LHCN-M2 (cell line): Measurements from ENCODE around the gene HES6. TPM values are rescaled to one million over a fixed set of nuclear protein-coding genes. Genes with fewer than 3 reads are reported as not detected.

ENCODE experiments used
- DNase-seq: peaks from one replicate; pipeline ENCODE4 v3.0.0-alpha.2; 2012; ENCODE audit warnings: low read depth
- total RNA-seq: library from RNA; depleted of rRNA; stranded (reverse); fragments of >200 nt; gene quantifications from 2 replicates; pipeline ENCODE4 v1.2.3, GENCODE V29; 2014

HES6 gene
- total RNA-seq, 1 experiment from 2014 or later = 21.9 TPM

DNA sequence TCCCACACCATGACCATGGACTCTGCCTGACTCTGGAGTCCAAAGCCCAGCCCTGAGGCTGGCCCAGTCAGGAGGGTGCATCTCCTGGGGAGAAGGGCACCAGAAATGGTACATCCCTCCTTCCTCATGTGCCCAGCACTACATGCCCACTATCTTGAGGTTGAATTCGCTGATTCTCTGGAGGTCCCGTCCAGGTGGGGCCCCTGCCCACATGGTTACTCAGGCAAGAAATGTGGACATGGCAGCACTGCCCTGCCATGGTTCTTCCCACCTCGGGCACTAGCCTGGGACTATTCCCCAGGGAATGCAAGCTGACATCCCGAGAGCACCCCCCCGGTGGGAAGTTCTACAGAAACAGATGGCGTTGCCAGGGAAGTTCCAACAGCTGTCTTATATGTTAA is 15.3 kb upstream of the HES6 start:
- peak; percentile 32 for DNase-seq

DNA sequence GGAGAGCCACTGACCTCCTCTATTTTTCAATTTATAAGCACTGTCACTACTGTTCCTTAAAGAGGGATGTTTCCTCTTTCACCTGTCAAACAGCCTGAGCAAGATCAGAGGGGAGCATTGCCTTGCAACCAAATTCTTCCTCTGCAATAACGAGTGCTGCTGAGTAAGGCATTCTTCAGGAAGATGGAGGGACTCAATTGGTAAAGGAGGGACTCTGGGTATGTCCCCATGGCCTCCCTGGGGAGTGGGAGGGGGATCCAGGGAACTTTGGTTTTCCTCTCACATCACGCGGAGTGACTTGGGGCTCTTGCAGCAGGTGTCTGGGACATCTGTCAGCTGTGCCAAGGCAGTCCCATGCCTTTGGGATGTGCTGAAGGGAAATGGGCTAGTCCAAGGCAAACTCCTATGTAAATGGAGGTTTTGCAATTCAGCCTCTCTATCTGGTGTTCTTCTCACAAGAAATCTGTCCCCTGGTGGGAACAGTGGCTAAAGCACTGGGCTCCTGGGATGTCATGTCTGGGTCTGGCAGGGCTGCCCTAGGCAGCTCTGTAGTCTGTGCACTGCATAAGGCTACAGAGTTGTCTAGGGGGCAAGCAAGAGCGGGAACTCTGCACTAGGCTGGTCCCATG is 14.4 kb upstream of the HES6 start:
- DNase-seq = no peak

DNA sequence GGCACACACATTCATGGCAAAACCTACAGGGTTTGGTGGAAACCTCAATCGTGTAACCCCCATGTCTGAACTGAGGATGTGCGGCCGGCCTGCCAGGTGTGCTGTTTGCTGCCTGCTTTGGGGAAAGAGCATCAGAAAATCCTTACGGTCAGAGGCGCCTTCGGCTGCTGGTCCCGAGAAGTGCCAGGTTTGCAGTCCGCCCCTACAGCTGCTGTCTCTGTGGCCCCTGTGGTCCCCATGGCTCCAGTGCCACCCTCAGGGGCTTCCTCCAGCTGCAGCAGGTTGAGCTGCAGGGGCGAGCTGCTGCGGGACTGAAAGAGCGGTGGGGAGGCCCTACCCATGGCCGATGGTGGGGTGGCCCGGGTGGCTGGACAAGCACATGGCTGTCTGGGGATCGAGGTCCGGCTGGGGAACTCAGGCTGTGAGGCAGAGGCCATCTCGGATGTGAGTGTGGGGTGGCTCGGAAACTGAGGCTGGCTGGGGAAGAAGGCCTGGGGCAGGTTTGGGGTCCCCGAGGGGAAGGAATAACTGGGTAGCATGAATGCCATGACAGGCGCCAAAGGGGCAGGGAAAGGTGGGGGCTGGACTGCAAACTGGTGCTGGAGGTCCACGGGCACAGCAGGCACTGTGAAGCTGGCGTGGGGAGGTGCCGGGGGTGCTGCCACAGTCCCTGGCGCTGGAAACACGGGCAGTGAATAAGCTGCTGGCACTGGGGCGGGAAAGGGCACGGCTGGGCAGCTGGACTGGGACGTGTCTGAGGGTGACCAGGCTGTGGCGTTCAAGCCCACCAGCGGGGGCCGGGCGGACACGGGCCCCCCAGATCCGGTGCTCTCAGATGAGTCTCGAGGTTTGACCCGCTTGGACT is 13.2 kb upstream of the HES6 start:
- no peak for DNase-seq

DNA sequence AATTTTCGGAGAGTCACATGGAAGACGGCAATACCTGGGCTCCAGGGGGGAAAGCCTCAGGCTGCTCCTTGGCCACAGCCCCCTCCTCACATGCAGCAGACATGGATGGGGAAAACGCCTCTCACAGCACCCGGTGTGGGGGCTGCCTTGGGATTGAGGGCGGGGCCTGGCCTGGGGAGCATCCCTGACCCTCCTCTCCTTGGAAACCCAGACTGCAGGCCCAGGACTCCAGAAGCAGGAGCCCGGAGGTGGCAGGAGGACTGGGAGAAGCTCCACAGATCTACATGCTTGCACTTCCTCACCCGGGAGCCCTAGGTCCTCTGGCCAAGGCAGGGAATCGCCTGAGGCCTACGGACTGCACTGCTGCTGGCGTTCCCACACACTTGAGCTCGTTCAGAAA is 12.1 kb upstream of the HES6 start:
- DNase-seq = no peak

DNA sequence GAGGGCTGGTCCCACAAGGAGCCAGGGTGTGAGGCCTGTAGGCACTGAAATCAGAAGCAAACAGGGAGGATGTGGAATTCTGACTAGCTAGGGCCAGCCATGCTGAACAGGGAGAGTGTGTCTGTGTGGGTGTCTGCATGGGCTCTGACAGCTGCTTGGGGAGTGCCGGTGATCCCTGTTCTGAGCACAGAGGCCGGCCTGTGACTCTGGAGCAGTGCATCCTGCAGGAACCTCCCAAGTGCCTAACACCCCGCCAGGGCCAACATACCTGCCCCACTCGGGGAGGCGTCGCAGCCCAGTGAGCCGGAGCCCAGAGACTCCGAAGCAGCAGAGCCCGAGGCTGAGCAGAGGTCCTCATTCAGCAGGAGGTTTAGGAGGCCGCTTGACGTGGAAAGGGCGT is 11.5 kb upstream of the HES6 start:
- no peak for DNase-seq

DNA sequence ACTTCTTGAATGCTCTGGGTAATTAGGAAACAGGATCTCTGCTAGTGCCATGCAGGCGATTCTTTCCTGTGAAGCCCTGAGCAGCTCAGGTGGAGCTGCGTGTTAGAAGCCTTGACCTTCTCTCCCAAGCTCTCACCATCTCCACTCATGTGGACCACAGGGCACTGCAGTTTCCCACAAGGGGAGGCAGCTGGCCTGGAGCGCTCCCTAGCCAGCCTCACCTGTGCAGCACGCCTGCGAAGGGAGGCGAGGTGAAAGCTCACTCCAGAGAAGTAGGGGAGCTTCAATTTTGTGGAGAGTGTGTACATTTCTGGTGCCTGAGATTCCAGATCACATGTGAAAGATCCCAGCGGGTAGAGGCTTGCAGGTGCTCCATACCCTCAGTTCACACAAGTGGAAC is 11.1 kb upstream of the HES6 start:
- no peak for DNase-seq

DNA sequence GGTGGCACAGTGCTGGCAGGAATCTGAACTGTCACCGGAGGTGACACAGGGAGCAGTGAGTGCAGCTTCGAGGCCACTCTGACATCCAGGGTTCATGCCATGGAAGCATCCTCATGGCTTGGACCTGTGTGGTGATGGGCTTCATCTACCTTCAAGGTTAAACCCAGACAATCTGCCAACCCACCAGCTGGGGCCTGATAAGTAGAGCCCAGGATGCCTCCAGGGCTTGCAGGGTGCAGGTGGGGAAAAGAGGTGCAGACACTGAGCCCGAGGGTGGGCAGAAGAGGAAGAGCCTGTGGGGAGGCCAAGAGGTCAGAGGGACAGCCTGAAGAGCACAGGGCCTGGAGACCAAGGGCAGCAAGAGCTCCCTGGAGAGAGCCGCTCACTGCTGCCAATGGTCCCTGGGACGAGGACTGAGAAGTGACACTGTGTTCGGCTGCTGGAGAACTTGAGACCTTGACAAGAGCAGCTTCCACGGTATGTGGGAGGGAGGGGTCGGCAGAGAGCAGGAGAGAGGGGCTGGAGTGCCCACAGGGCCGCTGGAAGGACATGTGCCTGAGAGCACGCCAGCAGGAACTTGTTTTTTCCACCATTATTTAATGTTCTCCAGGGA is 8.1 kb upstream of the HES6 start:
- no peak for DNase-seq

DNA sequence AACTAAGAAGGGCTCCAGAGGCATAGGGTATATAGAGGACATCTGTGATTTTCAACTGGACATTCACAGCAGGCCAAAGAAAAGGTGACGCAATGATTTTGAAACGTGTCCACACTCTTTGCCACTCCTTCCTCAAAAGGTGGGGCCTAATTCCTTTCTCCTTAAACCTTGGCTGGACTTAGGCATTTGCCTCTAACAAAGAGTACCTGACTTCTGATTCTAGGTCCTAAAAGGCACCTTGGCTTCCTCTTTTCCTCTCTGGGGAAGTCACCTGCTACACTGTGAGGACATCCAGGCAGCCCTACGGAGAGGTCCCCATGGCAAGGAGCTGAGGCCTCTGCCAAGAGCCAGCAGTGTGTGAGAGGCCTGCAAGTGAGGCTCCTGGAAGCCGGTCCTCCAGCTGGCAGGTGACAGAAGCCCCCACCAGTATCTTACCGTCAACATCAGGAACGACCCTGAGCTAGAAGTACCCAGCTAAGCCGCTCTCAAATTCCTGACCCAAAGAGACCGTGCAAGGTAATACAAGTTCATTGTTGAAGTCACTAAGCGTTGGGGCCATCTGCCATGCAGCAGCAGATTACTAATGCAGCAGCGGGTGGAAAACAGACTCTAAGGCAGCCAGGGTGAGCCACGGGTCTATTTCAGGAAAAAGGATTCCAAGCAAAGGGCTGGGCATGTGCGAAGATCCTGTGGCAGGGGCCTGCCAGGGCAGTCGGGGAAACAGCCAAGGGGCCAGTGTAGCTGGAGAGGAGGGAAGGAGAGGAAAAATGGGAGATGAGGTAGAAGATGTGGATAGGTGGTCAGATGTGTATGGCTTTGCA is 7.4 kb upstream of the HES6 start:
- no peak for DNase-seq

DNA sequence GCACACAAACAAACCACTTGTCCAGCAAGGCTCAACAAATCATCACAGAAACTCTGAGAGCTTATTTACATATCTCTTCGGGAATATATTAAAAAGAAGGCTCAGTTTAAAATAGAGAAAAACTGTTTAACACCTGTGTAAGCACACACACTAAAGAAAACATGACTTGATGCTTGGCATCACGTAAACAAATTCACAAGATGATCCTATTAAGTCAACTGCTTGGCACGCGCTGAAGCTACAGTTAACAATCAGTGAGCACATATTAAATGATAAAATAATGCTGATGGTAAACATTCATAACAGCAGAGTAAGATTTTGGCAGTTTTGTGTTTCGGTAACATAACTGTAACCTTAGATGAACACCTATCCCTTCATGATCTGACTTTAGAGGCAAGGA is 4.3 kb upstream of the HES6 start:
- DNase-seq = no peak

DNA sequence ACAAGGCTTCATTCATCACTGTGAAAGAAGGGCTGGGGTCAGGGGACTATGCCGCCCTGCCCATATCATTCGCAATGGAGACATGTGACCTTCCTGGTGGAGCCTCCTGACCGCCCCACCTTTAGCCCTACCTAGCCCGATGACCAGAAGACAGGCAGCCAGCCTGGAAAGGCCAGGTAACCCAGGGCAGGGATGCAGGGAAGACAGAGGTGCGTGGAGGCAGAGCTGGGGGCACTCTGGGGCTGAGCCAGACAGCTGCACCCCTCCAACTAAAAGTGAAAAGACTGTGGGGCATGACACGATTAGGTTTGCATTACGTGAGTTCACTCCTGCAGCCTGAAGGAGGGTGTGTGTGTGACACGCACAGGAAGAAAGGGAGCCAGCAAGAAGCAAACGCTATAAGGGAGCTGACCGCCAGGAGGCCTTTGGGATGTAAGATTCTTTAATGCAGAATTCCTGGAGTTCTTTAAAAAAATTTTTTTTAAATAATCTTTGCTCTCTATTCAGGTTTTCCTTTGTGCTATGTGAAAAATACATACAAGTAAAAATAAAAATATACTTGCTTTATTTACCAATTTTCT is 3.7 kb upstream of the HES6 start:
- no peak for DNase-seq

DNA sequence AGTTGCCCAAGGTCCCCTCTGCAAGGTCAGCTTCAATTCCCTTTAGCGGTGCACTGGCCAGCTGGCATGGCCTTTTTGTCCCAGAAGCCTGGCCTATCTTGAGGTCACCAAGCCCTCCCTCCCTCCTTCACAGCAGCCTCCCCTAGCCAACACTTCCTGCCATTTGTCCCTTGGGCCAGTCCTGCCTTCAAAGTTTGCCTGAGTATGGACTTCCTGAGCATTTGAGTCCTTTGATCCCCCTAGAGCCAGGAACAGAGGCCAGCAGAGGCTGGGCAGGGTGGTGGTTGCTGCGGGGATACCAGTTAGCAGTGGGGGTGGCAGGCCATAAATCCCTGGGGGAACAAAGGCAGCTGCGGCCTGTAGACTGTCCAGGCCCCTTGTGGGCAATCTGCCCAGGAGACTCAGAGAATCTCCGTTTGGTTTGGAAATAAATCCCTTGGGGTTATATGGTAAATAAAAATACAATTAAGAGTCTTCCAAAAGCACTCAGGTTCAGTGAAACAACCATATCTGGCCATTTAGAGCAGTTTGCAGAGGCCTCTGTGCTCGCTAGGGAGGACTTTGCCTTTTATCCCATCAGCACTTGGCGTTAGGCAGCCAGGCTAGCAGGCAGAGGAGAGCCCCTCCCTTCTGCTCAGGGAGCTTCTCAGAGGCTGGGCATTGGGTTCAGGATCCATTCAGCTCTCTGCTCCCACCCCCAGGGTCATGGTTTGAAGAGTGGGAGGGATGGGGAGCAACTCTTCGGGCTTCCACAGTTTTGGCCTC is 3.1 kb upstream of the HES6 start:
- peak; percentile 71 for DNase-seq

DNA sequence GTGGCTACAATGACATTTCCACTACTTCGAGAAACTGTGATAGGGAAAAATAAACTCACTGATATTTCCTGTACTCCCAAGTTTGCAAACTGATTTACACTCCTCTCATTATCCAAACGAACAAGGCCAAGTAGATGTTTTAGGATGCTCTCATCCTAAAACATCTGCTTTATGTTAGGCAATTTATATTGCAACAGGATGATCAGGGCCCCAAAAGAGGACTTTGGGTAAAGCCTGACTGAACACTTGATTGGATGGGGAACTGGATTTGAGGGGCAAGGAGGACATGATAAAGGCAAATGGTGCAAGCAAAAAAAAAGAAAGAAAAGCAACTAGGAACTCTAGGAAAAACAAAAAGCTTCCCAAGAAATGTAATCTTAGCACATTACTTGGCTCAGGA is 2.1 kb upstream of the HES6 start:
- no peak for DNase-seq

DNA sequence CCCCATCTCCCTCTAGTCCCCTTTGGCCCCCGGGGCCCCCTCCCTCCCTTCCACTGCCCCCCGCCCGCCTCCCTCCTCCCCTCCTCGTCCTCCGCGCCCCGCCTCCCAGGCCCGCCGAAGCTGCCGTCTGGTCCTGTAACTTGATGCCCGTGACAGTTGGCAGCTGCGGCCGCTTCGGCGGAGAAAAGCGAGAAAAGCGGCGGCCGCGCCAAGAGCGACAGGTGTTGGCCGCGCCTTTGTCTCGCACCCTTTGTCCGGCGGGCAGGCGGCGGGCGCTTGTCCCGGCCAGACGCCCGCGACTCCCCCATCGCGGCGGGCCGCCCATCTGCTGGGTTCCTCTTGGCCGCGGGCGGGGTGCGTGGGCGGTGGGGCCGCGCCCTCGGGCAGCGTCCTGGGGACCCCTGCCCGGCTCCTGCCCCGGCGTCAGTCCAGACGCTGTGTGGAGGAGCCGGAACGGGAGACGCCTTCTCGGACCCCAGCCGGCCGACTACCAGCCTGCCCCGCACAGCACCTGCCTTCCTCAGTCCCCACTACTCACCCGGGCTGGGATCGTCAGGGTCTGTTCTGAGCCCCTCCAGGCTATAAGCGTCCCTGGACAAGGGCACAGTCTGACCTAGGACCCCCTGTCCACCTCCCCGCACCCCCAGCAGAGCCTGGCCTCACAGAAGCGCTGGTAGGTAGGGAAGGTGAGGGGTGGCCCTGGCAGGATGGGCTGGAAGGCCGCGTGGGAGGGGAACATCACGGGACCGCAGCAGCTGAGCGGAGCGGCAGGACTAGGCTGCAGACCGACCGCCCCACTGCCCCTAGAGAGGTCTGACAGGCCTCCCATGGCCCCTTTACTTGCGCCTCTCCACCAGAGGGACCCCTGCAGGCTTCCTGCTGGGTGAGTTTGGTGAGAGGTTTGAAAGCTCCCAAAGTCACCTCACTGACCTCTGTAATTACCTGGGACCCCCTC is 1.2 kb upstream of the HES6 start:
- peak; percentile 79 for DNase-seq

DNA sequence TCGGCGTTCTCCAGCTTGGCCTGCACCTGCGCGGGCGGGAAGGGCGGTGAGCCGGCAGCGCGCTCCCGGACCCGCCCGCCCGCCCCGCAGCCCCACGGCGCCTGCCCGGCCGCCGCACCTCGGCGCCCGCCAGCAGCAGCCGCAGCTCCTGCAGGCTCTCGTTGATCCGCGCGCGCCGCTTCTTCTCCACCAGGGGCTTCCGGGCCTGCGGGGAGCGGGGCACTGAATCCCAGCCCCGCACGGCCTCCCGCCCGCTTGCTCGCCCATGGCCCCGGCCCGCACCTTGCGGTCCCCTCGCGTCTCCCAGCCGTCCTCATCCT is 335 bp downstream of the HES6 start:
- DNase-seq = no peak

DNA sequence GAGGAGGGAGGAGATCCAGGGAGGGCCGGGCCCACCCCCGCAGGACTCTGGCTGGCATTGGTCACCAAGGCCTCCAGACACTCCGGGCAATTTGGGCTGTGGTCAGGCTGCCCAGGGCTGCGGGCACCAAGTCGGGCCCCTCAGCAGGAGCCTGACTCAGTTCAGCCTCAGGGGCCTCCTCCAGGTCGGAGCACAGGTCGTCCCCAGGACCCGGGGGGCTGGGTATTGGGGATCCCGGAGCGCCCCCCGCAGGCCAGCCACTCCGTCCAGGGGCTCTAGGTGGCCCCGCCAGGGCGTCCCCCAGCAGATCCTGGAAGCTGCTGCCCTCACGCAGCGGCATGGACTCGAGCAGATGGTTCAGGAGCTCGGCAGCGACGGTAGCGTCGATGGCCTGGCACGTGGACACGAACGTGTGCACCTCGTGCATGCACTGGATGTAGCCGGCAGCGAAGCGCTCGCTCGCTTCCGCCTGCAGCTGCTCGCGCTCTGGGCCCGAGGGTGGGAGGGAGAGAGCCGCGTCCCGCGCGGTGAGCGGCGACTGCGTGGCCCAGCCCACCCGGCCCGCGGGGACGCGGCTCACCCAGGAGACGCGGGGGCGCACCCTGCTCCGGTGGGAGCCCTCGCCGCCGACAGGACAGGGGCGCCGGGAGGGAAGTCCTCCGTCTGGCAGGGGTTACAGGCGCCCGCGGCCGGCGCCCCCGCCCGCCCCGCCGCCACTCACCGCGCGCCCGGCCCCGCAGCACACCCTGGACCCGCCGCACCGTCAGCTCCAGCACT is 884 bp downstream of the HES6 start:
- no peak for DNase-seq

DNA sequence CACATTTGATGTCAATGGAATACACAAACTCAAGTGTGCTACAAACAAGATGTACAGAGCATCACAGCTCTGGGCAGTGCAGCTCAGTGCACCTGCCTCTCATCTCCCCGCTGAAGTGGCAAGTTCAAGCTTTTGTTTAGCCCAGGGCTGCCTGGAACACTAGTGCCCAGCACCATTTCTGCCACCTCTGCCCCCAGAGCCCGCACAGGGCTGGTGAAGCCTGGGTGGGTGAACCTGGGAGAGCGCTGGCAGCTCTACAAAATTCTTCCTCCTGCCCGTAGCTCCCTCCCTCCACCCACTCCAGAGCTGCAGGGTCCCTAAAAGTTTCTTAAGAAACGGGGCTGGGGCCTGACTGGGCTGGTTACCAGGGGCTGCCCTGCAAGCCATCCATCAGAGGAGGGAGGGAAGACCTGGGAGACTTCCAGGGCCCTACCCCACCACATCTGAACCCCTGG is 1.5 kb downstream of the HES6 start:
- DNase-seq = no peak

DNA sequence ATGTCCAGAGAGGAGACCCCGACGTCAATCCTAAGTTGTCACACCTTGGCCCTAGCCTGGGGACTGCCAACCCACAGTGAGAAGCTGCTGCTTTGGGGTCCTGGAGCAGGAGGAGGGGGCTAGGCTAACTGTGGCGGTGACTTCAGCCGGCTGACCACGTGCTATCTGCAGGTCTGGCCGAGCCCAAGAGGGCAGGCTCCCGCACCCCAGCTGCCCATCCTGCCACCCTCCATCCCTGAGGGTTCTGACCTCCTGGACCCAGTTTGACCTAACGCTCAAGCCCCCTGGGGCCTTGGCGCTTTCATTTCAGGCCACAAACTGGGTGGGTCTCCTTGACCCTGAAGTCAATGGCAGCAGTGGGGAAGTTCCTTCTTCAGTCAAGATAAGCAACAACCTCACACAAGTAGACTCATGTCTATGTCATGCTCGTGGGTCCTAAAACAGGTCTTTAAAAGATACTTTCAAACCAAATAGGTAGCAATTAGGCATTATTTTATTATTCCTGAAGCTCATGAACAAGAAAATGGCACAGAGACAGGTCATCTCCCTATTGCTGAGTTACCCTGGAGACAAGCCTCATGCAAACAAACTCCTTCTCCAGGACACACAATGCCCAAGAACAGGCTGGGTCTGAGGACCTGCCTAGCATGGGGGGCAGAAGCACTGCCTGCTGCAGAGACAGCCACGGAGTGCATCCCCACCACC is 2.3 kb downstream of the HES6 start:
- no peak for DNase-seq

DNA sequence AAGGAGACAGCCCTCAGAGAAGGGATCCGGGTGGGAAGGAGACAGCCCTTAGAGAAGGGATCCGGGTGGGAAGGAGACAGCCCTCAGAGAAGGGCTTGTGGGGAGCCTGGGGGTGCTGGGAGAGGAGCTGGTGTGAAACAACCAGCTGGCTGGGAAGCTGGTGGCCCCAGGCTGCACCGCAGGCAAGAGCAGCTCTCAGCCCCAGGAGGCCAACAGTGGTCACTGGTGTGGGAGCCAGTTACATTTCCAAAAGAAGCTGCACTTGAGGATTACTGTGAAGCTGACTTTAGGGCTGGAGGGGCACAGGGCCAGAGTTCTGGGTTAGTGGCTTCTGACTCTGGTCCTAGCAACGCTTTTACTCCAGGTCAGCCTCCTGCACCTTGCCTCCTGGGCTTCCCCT is 3.3 kb downstream of the HES6 start:
- no peak for DNase-seq
